Measurements from ENCODE around the gene PSMA5. TPM values are rescaled to one million over a fixed set of nuclear protein-coding genes. Genes with fewer than 3 reads are reported as not detected.
A peak's percentile ranks its signal among the peaks of the same experiment; 100 is the strongest.

PSMA5 gene
- polyA plus RNA-seq, 4 donors: 99.3 to 113 (median 104) TPM

GRCh38 chr1:109367626-109368025 is 58.6 kb downstream of the PSMA5 start:
- Histone ChIP-seq H3K27me3 (ENCODE audit: control insufficient read depth in 3 of 3, insufficient read depth in 3 of 3, low read length in 3 of 3) (no peaks in the 10 kb centered on the region), H3K4me1 (ENCODE audit: control insufficient read depth in 3 of 3, insufficient read depth in 2 of 3, low read depth in 1 of 3, low read length in 2 of 3) (peaks cover 0 to 15% (median 0%) of the 10 kb centered on the region in 3 donors), H3K27ac (ENCODE audit: low read depth in 1 of 3, low read length in 2 of 3) (no peak overlapping the region), H3K4me3 (ENCODE audit: low read depth in 1 of 3, low read length in 3 of 3) (no peak overlapping the region), H3K9me3 (ENCODE audit: control insufficient read depth in 2 of 2, insufficient read depth in 1 of 2, low read depth in 1 of 2, low read length in 1 of 2) (no peaks in the 10 kb centered on the region), H3K36me3 (ENCODE audit: control insufficient read depth in 3 of 3, insufficient read depth in 2 of 3, low read depth in 1 of 3, low read length in 3 of 3) (peaks cover 0 to 14% (median 0%) of the 10 kb centered on the region in 3 donors)
- WGBS, 3 donors: 90 to 97% (median 92%) methylated on average over 3 of the region's 3 CpGs
- FAIRE-seq (no peak), DNase-seq (no peak)

- H3K4me3 ChIP-seq (ENCODE audit: low read depth in 1 of 3, low read length in 3 of 3): no peak overlapping the region
- FAIRE-seq (no peak), DNase-seq (peak; percentile 33 to 88)
- no peak overlapping the region for H3K27ac ChIP-seq (ENCODE audit: low read depth in 1 of 3, low read length in 2 of 3)
- H3K4me1 ChIP-seq (ENCODE audit: control insufficient read depth in 3 of 3, insufficient read depth in 2 of 3, low read depth in 1 of 3, low read length in 2 of 3): peaks cover 0 to 2% (median 0%) of the 10 kb centered on the region in 3 donors
- peaks cover 0 to 14% (median 0%) of the 10 kb centered on the region in 3 donors for H3K36me3 ChIP-seq (ENCODE audit: control insufficient read depth in 3 of 3, insufficient read depth in 2 of 3, low read depth in 1 of 3, low read length in 3 of 3)
- WGBS, 3 donors: 53 to 75% (median 63%) methylated on average over 2 of the region's 2 CpGs
- no peaks in the 10 kb centered on the region for H3K27me3 ChIP-seq (ENCODE audit: control insufficient read depth in 3 of 3, insufficient read depth in 3 of 3, low read length in 3 of 3)
- no peaks in the 10 kb centered on the region for H3K9me3 ChIP-seq (ENCODE audit: control insufficient read depth in 2 of 2, insufficient read depth in 1 of 2, low read depth in 1 of 2, low read length in 1 of 2)
Observed at GRCh38 chr1:109365642-109366204, 60.5 kb downstream of the PSMA5 start.

- Histone ChIP-seq H3K36me3 (ENCODE audit: control insufficient read depth in 3 of 3, insufficient read depth in 2 of 3, low read depth in 1 of 3, low read length in 3 of 3) (peaks cover 0 to 6% (median 3%) of the 10 kb centered on the region in 3 donors), H3K27ac (ENCODE audit: low read depth in 1 of 3, low read length in 2 of 3) (no peak overlapping the region), H3K27me3 (ENCODE audit: control insufficient read depth in 3 of 3, insufficient read depth in 3 of 3, low read length in 3 of 3) (no peaks in the 10 kb centered on the region), H3K4me3 (ENCODE audit: low read depth in 1 of 3, low read length in 3 of 3) (no peak overlapping the region), H3K9me3 (ENCODE audit: control insufficient read depth in 2 of 2, insufficient read depth in 1 of 2, low read depth in 1 of 2, low read length in 1 of 2) (no peaks in the 10 kb centered on the region), H3K4me1 (ENCODE audit: control insufficient read depth in 3 of 3, insufficient read depth in 2 of 3, low read depth in 1 of 3, low read length in 2 of 3) (peaks cover 0 to 5% (median 0%) of the 10 kb centered on the region in 3 donors)
- WGBS, 3 donors: 62 to 83% (median 70%) methylated on average over 1 of the region's 1 CpG
- FAIRE-seq (no peak), DNase-seq (no peak)
Observed at GRCh38 chr1:109361649-109362048, 64.6 kb downstream of the PSMA5 start.

GRCh38 chr1:109361069-109361468 is 65.2 kb downstream of the PSMA5 start:
- DNase-seq (no peak), FAIRE-seq (no peak)
- peaks cover 0 to 3% (median 3%) of the 10 kb centered on the region in 3 donors for H3K36me3 ChIP-seq (ENCODE audit: control insufficient read depth in 3 of 3, insufficient read depth in 2 of 3, low read depth in 1 of 3, low read length in 3 of 3)
- peaks cover 0 to 5% (median 0%) of the 10 kb centered on the region in 3 donors for H3K4me1 ChIP-seq (ENCODE audit: control insufficient read depth in 3 of 3, insufficient read depth in 2 of 3, low read depth in 1 of 3, low read length in 2 of 3)
- no peaks in the 10 kb centered on the region for H3K27me3 ChIP-seq (ENCODE audit: control insufficient read depth in 3 of 3, insufficient read depth in 3 of 3, low read length in 3 of 3)
- WGBS, 3 donors: 77 to 97% (median 94%) methylated on average over 2 of the region's 2 CpGs
- H3K4me3 ChIP-seq (ENCODE audit: low read depth in 1 of 3, low read length in 3 of 3): no peak overlapping the region
- H3K27ac ChIP-seq (ENCODE audit: low read depth in 1 of 3, low read length in 2 of 3): no peak overlapping the region
- no peaks in the 10 kb centered on the region for H3K9me3 ChIP-seq (ENCODE audit: control insufficient read depth in 2 of 2, insufficient read depth in 1 of 2, low read depth in 1 of 2, low read length in 1 of 2)

GRCh38 chr1:109357616-109358015 is 68.6 kb downstream of the PSMA5 start:
- no peaks in the 10 kb centered on the region for H3K27me3 ChIP-seq (ENCODE audit: control insufficient read depth in 3 of 3, insufficient read depth in 3 of 3, low read length in 3 of 3)
- no peak for FAIRE-seq
- peak in 1 of 2 donors; percentile 30 for DNase-seq
- 27 to 58% (median 50%) methylated on average over 1 of the region's 1 CpG for WGBS, 3 donors
- H3K4me3 ChIP-seq (ENCODE audit: low read depth in 1 of 3, low read length in 3 of 3): no peak overlapping the region
- H3K27ac ChIP-seq (ENCODE audit: low read depth in 1 of 3, low read length in 2 of 3): no peak overlapping the region
- peaks cover 0 to 3% (median 3%) of the 10 kb centered on the region in 3 donors for H3K36me3 ChIP-seq (ENCODE audit: control insufficient read depth in 3 of 3, insufficient read depth in 2 of 3, low read depth in 1 of 3, low read length in 3 of 3)
- peaks cover 0 to 3% (median 0%) of the 10 kb centered on the region in 3 donors for H3K4me1 ChIP-seq (ENCODE audit: control insufficient read depth in 3 of 3, insufficient read depth in 2 of 3, low read depth in 1 of 3, low read length in 2 of 3)
- no peaks in the 10 kb centered on the region for H3K9me3 ChIP-seq (ENCODE audit: control insufficient read depth in 2 of 2, insufficient read depth in 1 of 2, low read depth in 1 of 2, low read length in 1 of 2)

- H3K4me3 ChIP-seq (ENCODE audit: low read depth in 1 of 3, low read length in 3 of 3): no peak overlapping the region
- no peak overlapping the region for H3K27ac ChIP-seq (ENCODE audit: low read depth in 1 of 3, low read length in 2 of 3)
- FAIRE-seq (no peak), DNase-seq (no peak)
- H3K27me3 ChIP-seq (ENCODE audit: control insufficient read depth in 3 of 3, insufficient read depth in 3 of 3, low read length in 3 of 3): no peaks in the 10 kb centered on the region
- H3K9me3 ChIP-seq (ENCODE audit: control insufficient read depth in 2 of 2, insufficient read depth in 1 of 2, low read depth in 1 of 2, low read length in 1 of 2): no peaks in the 10 kb centered on the region
- peaks cover 0 to 6% (median 0%) of the 10 kb centered on the region in 3 donors for H3K4me1 ChIP-seq (ENCODE audit: control insufficient read depth in 3 of 3, insufficient read depth in 2 of 3, low read depth in 1 of 3, low read length in 2 of 3)
- H3K36me3 ChIP-seq (ENCODE audit: control insufficient read depth in 3 of 3, insufficient read depth in 2 of 3, low read depth in 1 of 3, low read length in 3 of 3): peaks cover 0 to 3% (median 3%) of the 10 kb centered on the region in 3 donors
- WGBS, 3 donors: 85 to 96% (median 86%) methylated on average over 1 of the region's 1 CpG
Observed at GRCh38 chr1:109356915-109357314, 69.3 kb downstream of the PSMA5 start.

GRCh38 chr1:109356505-109356904 is 69.7 kb downstream of the PSMA5 start:
- FAIRE-seq (no peak), DNase-seq (no peak)
- Histone ChIP-seq H3K4me1 (ENCODE audit: control insufficient read depth in 3 of 3, insufficient read depth in 2 of 3, low read depth in 1 of 3, low read length in 2 of 3) (peaks cover 0 to 10% (median 0%) of the 10 kb centered on the region in 3 donors), H3K27ac (ENCODE audit: low read depth in 1 of 3, low read length in 2 of 3) (no peak overlapping the region), H3K4me3 (ENCODE audit: low read depth in 1 of 3, low read length in 3 of 3) (no peak overlapping the region), H3K9me3 (ENCODE audit: control insufficient read depth in 2 of 2, insufficient read depth in 1 of 2, low read depth in 1 of 2, low read length in 1 of 2) (no peaks in the 10 kb centered on the region), H3K36me3 (ENCODE audit: control insufficient read depth in 3 of 3, insufficient read depth in 2 of 3, low read depth in 1 of 3, low read length in 3 of 3) (peaks cover 0 to 3% (median 3%) of the 10 kb centered on the region in 3 donors), H3K27me3 (ENCODE audit: control insufficient read depth in 3 of 3, insufficient read depth in 3 of 3, low read length in 3 of 3) (no peaks in the 10 kb centered on the region)
- 59 to 84% (median 66%) methylated on average over 1 of the region's 1 CpG for WGBS, 3 donors

GRCh38 chr1:109354929-109355328 is 71.3 kb downstream of the PSMA5 start:
- no peak for DNase-seq
- H3K36me3 ChIP-seq (ENCODE audit: control insufficient read depth in 3 of 3, insufficient read depth in 2 of 3, low read depth in 1 of 3, low read length in 3 of 3): peaks cover 0 to 9% (median 3%) of the 10 kb centered on the region in 3 donors
- peaks cover 0 to 22% (median 0%) of the 10 kb centered on the region in 3 donors for H3K4me1 ChIP-seq (ENCODE audit: control insufficient read depth in 3 of 3, insufficient read depth in 2 of 3, low read depth in 1 of 3, low read length in 2 of 3)
- no peak overlapping the region for H3K4me3 ChIP-seq (ENCODE audit: low read depth in 1 of 3, low read length in 3 of 3)
- no peaks in the 10 kb centered on the region for H3K27me3 ChIP-seq (ENCODE audit: control insufficient read depth in 3 of 3, insufficient read depth in 3 of 3, low read length in 3 of 3)
- no peak overlapping the region for H3K27ac ChIP-seq (ENCODE audit: low read depth in 1 of 3, low read length in 2 of 3)
- WGBS, 3 donors: 91 to 96% (median 93%) methylated on average over 3 of the region's 3 CpGs
- FAIRE-seq: no peak
- no peaks in the 10 kb centered on the region for H3K9me3 ChIP-seq (ENCODE audit: control insufficient read depth in 2 of 2, insufficient read depth in 1 of 2, low read depth in 1 of 2, low read length in 1 of 2)

- H3K4me3 ChIP-seq (ENCODE audit: low read depth in 1 of 3, low read length in 3 of 3): no peak overlapping the region
- H3K36me3 ChIP-seq (ENCODE audit: control insufficient read depth in 3 of 3, insufficient read depth in 2 of 3, low read depth in 1 of 3, low read length in 3 of 3): peaks cover 0 to 29% (median 1%) of the 10 kb centered on the region in 3 donors
- no peaks in the 10 kb centered on the region for H3K27me3 ChIP-seq (ENCODE audit: control insufficient read depth in 3 of 3, insufficient read depth in 3 of 3, low read length in 3 of 3)
- H3K9me3 ChIP-seq (ENCODE audit: control insufficient read depth in 2 of 2, insufficient read depth in 1 of 2, low read depth in 1 of 2, low read length in 1 of 2): no peaks in the 10 kb centered on the region
- DNase-seq (peak; percentile 87 to 96), FAIRE-seq (no peak)
- H3K27ac ChIP-seq (ENCODE audit: low read depth in 1 of 3, low read length in 2 of 3): peak overlapping the region; percentile 16 to 63 (median 51)
- H3K4me1 ChIP-seq (ENCODE audit: control insufficient read depth in 3 of 3, insufficient read depth in 2 of 3, low read depth in 1 of 3, low read length in 2 of 3): peaks cover 0 to 19% (median 0%) of the 10 kb centered on the region in 3 donors
- WGBS, 3 donors: 18 to 66% (median 38%) methylated on average over 5 of the region's 5 CpGs
Observed at GRCh38 chr1:109351457-109351856, 74.8 kb downstream of the PSMA5 start.
